Measurements from ENCODE around the gene KATNA1.

KATNA1 gene

GRCh38 chr6:149608381-149608982 lies 40.0 kb downstream of the KATNA1 start:
- no peak for DNase-seq

- DNase-seq: no peak
These were observed 48.0 kb downstream of the KATNA1 start for GRCh38 chr6:149600508-149600907.

GRCh38 chr6:149593408-149593807 lies 55.1 kb downstream of the KATNA1 start:
- DNase-seq: no peak

GRCh38 chr6:149592983-149593382 lies 55.5 kb downstream of the KATNA1 start:
- no peak for DNase-seq

- no peak for DNase-seq
These were observed 62.4 kb downstream of the KATNA1 start for GRCh38 chr6:149586149-149586548.

- no peak for DNase-seq
These were observed 67.2 kb downstream of the KATNA1 start for GRCh38 chr6:149581349-149581748.

- no peak for DNase-seq
These were observed 67.6 kb downstream of the KATNA1 start for GRCh38 chr6:149580880-149581279.

- no peak for DNase-seq
These were observed 80.4 kb downstream of the KATNA1 start for GRCh38 chr6:149567945-149568585.

- DNase-seq: no peak
These were observed 81.3 kb downstream of the KATNA1 start for GRCh38 chr6:149567194-149567586.

- DNase-seq: peak; percentile 32
These were observed 81.9 kb downstream of the KATNA1 start for GRCh38 chr6:149566410-149567193.

- DNase-seq: peak; percentile 87
These were observed 82.7 kb downstream of the KATNA1 start, which contains the start of gene GINM1 for GRCh38 chr6:149565527-149566409. GINM1 (plus strand) TSS chr6:149566375; CDS start chr6:149566415, 40 bp downstream.

- no peak for DNase-seq
These were observed 84.6 kb downstream of the KATNA1 start for GRCh38 chr6:149563928-149564325.

GRCh38 chr6:149563203-149563927 lies 85.1 kb downstream of the KATNA1 start:
- DNase-seq: no peak

GRCh38 chr6:149560736-149561135 lies 87.8 kb downstream of the KATNA1 start:
- DNase-seq: no peak

- DNase-seq: no peak
These were observed 89.1 kb downstream of the KATNA1 start for GRCh38 chr6:149559389-149559788.

- DNase-seq: no peak
These were observed 90.5 kb downstream of the KATNA1 start for GRCh38 chr6:149558029-149558428.

- no peak for DNase-seq
These were observed 96.6 kb downstream of the KATNA1 start for GRCh38 chr6:149551920-149552319.

- DNase-seq: peak; percentile 86
These were observed 102.6 kb downstream of the KATNA1 start, which contains the start of gene PPIL4 for GRCh38 chr6:149545754-149546471. PPIL4 (minus strand) TSS chr6:149546043; CDS start chr6:149546005, 38 bp downstream.

- no peak for DNase-seq
These were observed 103.2 kb downstream of the KATNA1 start for GRCh38 chr6:149545258-149545753.
